Vagina (tissue), 2 donors: ENCODE data around the gene THADA. TPM values are rescaled to one million over a fixed set of nuclear protein-coding genes. Genes with fewer than 3 reads are reported as not detected.

Experiments used
- DNase-seq, 2 donors: peaks; one replicate each; pipeline ENCODE4 v3.0.0-alpha.2; 2017; ENCODE audit errors: extremely low spot score in 2 of 2
- H3K27ac ChIP-seq: fragments of 200-600 bp; sonication (generic); one replicate; pipeline ENCODE4 v1.5.1; 2019
- H3K27me3 ChIP-seq: fragments of 200-600 bp; sonication (generic); one replicate; pipeline ENCODE4 v1.5.1; 2019
- H3K36me3 ChIP-seq, 2 donors: fragments of 200-600 bp; sonication (generic); one replicate each; pipeline ENCODE4 v1.5.1; 2017 to 2019
- H3K4me1 ChIP-seq: fragments of 200-600 bp; sonication (generic); one replicate; pipeline ENCODE4 v1.5.1; 2019
- H3K4me3 ChIP-seq, 2 donors: fragments of 200-600 bp; sonication (generic); 1 replicate in 1 of 2; 2 replicates in 1 of 2; pipeline ENCODE4 v1.5.1; 2016 to 2019
- H3K9me3 ChIP-seq: fragments of 200-600 bp; sonication (generic); one replicate; pipeline ENCODE4 v1.5.1; 2019
- CTCF ChIP-seq, 3 experiments: fragments of 450-650 bp in 2 of 3; fragments of 200-600 bp in 1 of 3; sonication (generic) in 1 of 3; IDR thresholded peaks; one replicate each; pipeline ENCODE4 v1.5.1; 2017 to 2019; ENCODE audit warnings: antibody characterized with exemption in 3 of 3, mild to moderate bottlenecking in 2 of 3, moderate library complexity in 2 of 3
- POLR2A ChIP-seq, 2 donors: fragments of 450-650 bp; IDR thresholded peaks; one replicate each; pipeline ENCODE4 v1.6.1; 2017; ENCODE audit warnings: antibody characterized with exemption in 2 of 2, mild to moderate bottlenecking in 2 of 2, moderate library complexity in 2 of 2
- POLR2AphosphoS5 ChIP-seq, 2 donors: sonication (generic); formaldehyde crosslinking; IDR thresholded peaks; one replicate each; pipeline ENCODE4 v1.9.0; 2017; ENCODE audit warnings: antibody characterized with exemption in 2 of 2, mild to moderate bottlenecking in 2 of 2, low read depth in 1 of 2; ENCODE audit not compliant: insufficient read depth in 1 of 2
- intact Hi-C: fragments of 100-400 bp; cut with DNase I; formaldehyde crosslinking; loops from one replicate; pipeline ENCODE4 v1.15.1; 2023
- total RNA-seq: library from RNA; depleted of rRNA; stranded (reverse); fragments of >200 nt; gene quantifications from one replicate; pipeline ENCODE4 v1.2.3, GENCODE V29; 2016

The THADA gene
- total RNA-seq, 1 donor from 2014 or later: 32.2 TPM

- Histone ChIP-seq H3K9me3 (no peaks in the 10 kb centered on the region), H3K27ac (peak overlapping the region; percentile 67), H3K4me1 (peaks cover 59% of the 10 kb centered on the region), H3K36me3 (no peaks in the 10 kb centered on the region), H3K4me3 (peak overlapping the region in 1 of 2 donors; percentile 23), H3K27me3 (no peaks in the 10 kb centered on the region)
- intact Hi-C loops: loop anchor here (10.0 kb wide), 1 partner anchor 131 kb away; no protein-coding TSS in a partner anchor
- TF ChIP-seq CTCF (IDR thresholded peaks at IDR 0.05) (no peak), POLR2A (IDR thresholded peaks at IDR 0.05) (no peak), POLR2AphosphoS5 (IDR thresholded peaks at IDR 0.05; ENCODE audit: insufficient read depth in 1 of 2, low read depth in 1 of 2) (peak in 1 of 2 donors; percentile 53)
- DNase-seq: no peak
Observed at GRCh38 chr2:43333656-43334144, 262.1 kb downstream of the THADA start.

- H3K27me3 ChIP-seq: no peaks in the 10 kb centered on the region
- H3K27ac ChIP-seq: peak overlapping the region; percentile 67
- no peaks in the 10 kb centered on the region for H3K9me3 ChIP-seq
- no peak for DNase-seq
- intact Hi-C loops: loop anchor here (10.0 kb wide), 1 partner anchor 132 kb away; no protein-coding TSS in a partner anchor
- peaks cover 64% of the 10 kb centered on the region for H3K4me1 ChIP-seq
- TF ChIP-seq POLR2AphosphoS5 (IDR thresholded peaks at IDR 0.05; ENCODE audit: insufficient read depth in 1 of 2, low read depth in 1 of 2) (no peak), CTCF (IDR thresholded peaks at IDR 0.05) (no peak), POLR2A (IDR thresholded peaks at IDR 0.05) (no peak)
- H3K36me3 ChIP-seq: no peaks in the 10 kb centered on the region
- no peak overlapping the region for H3K4me3 ChIP-seq
Observed at GRCh38 chr2:43333101-43333655, 262.7 kb downstream of the THADA start.

- H3K4me1 ChIP-seq: peaks cover 69% of the 10 kb centered on the region
- intact Hi-C loops: loop anchor here (10.0 kb wide), 1 partner anchor 132 kb away; no protein-coding TSS in a partner anchor
Observed at GRCh38 chr2:43332653-43333052, 263.2 kb downstream of the THADA start.

GRCh38 chr2:43331422-43331821 lies 264.4 kb downstream of the THADA start:
- peak overlapping the region; percentile 35 for H3K27ac ChIP-seq

More at GRCh38 chr2:43332653-43333052, 263.2 kb downstream of the THADA start:
- Histone ChIP-seq H3K9me3 (no peaks in the 10 kb centered on the region), H3K36me3 (no peaks in the 10 kb centered on the region), H3K27ac (peak overlapping the region; percentile 67), H3K4me3 (no peak overlapping the region), H3K27me3 (no peaks in the 10 kb centered on the region)
- DNase-seq: no peak
- no peak for TF ChIP-seq POLR2A (IDR thresholded peaks at IDR 0.05)
- TF ChIP-seq CTCF (IDR thresholded peaks at IDR 0.05): no peak
- no peak for TF ChIP-seq POLR2AphosphoS5 (IDR thresholded peaks at IDR 0.05; ENCODE audit: insufficient read depth in 1 of 2, low read depth in 1 of 2)

More at GRCh38 chr2:43331422-43331821, 264.4 kb downstream of the THADA start:
- intact Hi-C loops: loop anchor here (10.0 kb wide), 1 partner anchor 133 kb away; no protein-coding TSS in a partner anchor
- TF ChIP-seq POLR2AphosphoS5 (IDR thresholded peaks at IDR 0.05; ENCODE audit: insufficient read depth in 1 of 2, low read depth in 1 of 2) (no peak), CTCF (IDR thresholded peaks at IDR 0.05) (no peak)
- Histone ChIP-seq H3K27me3 (no peaks in the 10 kb centered on the region), H3K9me3 (no peaks in the 10 kb centered on the region), H3K4me3 (no peak overlapping the region), H3K4me1 (peaks cover 62% of the 10 kb centered on the region), H3K36me3 (no peaks in the 10 kb centered on the region)
- no peak for DNase-seq
